Measurements from ENCODE around the gene GKN2.
"Not testable (repeated sequence)": the region's sequence is repeated elsewhere in the genome, so short reads cannot be mapped to it uniquely, and the experiment has no call there.

GKN2 gene

DNA sequence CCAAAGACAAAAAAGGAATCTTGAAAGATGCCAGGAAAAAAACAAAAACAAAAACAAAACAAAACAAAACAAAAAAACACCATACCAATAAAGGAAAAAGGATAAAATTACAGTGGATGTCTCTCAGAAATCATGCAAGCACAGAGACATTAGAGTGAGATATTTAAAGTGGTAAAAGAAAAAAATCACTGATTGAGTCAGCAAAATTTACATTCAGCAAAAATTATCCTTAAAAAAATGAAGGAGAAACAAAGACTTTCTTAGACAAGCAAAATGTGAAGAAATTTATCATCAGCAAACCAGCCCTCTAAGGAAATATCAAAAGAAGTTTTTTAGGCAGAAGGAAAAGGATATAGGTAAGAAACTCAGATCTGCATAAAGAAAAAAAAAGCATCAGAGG is 11.6 kb upstream of the GKN2 start:
- DNase-seq (ENCODE audit: insufficient read length, low spot score): no peak
- FAIRE-seq: no peak

GRCh38 chr2:68961380-68961779 is 8.7 kb upstream of the GKN2 start:
- DNase-seq (ENCODE audit: insufficient read length, low spot score) (no peak), FAIRE-seq (peak; percentile 70)

GRCh38 chr2:68959001-68959400 is 6.3 kb upstream of the GKN2 start:
- no peak for DNase-seq (ENCODE audit: insufficient read length, low spot score)
- no peak for FAIRE-seq

DNA sequence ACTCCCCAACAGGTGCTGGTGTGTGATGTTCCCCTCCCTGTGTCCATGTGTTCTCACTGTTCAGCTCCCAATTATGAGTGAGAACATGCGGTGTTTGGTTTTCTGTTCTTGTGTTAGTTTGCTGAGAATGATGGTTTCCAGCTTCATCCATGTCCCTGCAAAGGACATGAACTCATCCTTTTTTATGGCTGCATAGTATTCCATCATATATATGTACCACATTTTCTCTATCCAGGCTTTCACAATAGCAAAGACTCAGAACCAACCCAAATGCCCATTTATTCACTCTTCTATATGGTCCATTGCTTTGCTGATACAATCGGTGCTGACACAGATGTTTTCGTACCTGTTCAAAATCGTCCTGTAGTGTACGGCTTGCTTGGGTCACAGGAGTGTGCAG is 2.7 kb upstream of the GKN2 start:
- FAIRE-seq; DNase-seq (ENCODE audit: insufficient read length, low spot score): not testable (repeated sequence)

DNA sequence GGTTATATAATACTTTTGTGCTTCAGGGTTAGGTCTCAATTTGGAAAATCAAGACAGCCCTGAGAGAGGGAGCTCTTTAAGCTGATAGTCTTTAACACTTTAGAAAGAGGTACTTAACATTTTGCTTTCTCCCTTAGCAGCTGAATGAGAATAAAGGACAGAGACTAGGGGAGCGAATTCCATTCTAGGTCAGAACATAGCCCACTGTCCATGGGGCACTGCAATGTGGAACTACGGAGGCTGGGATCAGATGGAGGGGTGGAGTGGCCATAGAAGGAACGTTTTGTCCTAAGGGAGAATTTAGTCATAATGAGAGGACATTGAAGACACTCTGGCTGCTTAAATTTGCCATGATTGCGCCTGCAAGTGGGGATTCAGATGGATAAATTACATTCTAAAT is 794 bp downstream of the GKN2 start:
- FAIRE-seq: no peak
- no peak for DNase-seq (ENCODE audit: insufficient read length, low spot score)

GRCh38 chr2:68948710-68949109 is 4.0 kb downstream of the GKN2 start:
- no peak for DNase-seq (ENCODE audit: insufficient read length, low spot score)
- no peak for FAIRE-seq

DNA sequence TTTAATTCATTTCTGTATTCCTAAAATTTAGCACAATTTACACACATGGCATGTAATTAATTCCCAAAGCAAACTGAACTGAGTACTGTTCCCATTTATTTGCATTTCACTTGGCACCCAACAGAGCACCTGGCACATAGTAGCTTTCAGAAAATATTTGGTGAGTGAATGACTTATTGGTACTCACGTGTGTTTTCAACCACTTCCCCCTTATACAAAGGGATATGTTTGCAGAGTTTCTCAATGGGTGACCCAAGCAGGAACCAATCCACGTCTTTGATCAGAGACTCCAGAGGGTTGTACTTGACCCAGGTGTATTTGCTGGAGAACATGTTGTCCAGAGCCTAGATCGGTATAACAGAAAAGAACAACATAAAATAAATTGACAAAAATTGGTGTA is 6.6 kb downstream of the GKN2 start:
- no peak for FAIRE-seq
- DNase-seq (ENCODE audit: insufficient read length, low spot score): no peak

DNA sequence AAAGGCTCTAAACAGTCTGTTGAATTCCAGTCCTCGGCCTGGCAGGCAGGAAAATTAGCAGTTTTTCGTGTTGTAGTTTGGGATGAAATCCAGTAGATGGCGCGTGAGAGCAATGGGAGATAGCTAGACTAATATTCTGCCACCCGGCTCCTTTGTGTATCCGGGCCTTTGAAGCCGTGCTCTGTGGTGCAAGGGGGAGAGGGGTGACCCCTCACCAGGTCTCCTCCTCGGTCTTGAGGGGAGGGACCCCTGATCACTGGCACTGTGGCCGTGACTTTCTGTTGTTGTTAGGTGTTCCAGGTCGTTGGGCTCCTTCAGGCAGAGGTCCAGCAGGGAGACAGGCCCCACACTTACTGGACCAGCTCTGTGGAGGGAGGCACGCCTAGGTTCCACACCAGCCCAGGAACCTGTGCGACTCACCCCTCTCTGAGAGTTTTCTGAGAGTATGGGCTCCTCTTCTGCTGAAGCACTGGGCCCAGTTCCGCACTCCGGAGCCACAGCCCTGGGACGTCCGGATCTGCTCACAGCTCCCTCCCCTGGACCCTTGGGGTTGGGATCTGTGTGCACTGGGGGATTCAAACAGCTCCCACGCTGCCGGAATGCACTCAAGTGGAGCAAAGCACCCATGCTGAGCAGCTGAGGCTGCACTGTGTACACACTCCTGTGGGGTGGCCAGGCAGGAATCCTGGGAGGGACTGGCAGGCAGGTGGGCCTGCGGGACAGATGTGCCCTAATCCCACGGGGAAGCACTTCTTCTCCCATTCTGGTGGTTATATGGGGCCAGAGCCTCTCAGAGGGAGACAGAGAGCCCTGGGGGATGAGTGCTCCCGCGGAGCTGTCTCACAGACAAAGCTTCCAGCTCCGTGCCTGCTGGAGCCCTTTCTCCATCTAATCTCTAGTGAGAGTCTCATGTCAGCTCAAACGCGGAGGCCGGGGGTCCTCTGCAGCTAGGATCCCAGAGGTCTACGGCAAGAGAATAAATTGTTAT is 8.8 kb downstream of the GKN2 start:
- peak; percentile 86 for FAIRE-seq
- peak; percentile 69 for DNase-seq (ENCODE audit: insufficient read length, low spot score)

GRCh38 chr2:68942827-68943226 is 9.9 kb downstream of the GKN2 start:
- FAIRE-seq (no peak), DNase-seq (ENCODE audit: insufficient read length, low spot score) (no peak)

DNA sequence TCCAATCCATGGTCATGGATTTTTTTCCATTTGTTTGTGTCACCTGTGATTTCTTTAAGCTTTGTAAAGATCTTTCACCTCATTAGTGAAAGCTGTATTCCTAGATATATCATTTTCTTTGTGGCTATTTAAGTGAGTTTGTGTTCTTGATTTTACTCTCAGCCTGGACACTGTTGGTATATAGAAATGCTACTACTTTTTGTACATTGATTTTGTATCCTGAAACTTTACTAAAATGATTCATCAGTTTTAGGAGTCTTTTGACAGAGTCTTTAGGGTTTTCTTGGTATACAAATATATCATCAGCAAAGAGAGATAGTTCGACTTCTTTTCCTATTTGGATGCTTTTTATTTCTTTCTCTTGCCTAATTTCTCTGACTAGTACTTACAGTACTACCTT is 12.3 kb downstream of the GKN2 start:
- DNase-seq (ENCODE audit: insufficient read length, low spot score): no peak
- FAIRE-seq: no peak

GRCh38 chr2:68939962-68940361 is 12.7 kb downstream of the GKN2 start:
- FAIRE-seq (no peak), DNase-seq (ENCODE audit: insufficient read length, low spot score) (no peak)

GRCh38 chr2:68938938-68939337 is 13.8 kb downstream of the GKN2 start:
- no peak for DNase-seq (ENCODE audit: insufficient read length, low spot score)
- peak; percentile 4 for FAIRE-seq

GRCh38 chr2:68937346-68938055 is 15.2 kb downstream of the GKN2 start:
- peak; percentile 70 for FAIRE-seq
- DNase-seq (ENCODE audit: insufficient read length, low spot score): no peak

DNA sequence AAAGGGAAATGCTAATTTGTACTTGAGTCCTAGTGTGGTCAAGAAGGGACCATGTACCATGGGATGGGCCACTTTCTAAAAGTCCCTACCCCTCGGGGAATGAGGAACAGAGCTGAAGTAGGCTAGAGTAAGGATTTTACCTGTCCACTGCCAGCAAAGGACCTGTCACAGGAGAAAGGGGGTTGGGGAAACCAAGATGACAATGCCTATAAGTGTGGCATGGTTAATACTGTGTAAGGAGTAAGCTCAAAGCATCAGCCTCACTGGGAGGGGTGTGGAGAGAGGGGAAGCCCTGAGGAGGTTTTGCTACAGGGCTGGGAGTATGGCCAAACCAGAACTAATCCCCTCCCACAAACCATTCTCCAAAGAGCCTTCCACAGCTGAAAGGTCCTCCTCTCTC is 15.8 kb downstream of the GKN2 start:
- no peak for DNase-seq (ENCODE audit: insufficient read length, low spot score)
- FAIRE-seq: no peak

- FAIRE-seq: peak; percentile 33
- peak; percentile 23 for DNase-seq (ENCODE audit: insufficient read length, low spot score)
Observed at GRCh38 chr2:68936427-68936826, 16.3 kb downstream of the GKN2 start.

GRCh38 chr2:68935471-68935870 is 17.2 kb downstream of the GKN2 start:
- FAIRE-seq (peak; percentile 38), DNase-seq (ENCODE audit: insufficient read length, low spot score) (no peak)

GRCh38 chr2:68934021-68934420 is 18.7 kb downstream of the GKN2 start:
- FAIRE-seq (no peak), DNase-seq (ENCODE audit: insufficient read length, low spot score) (no peak)

GRCh38 chr2:68932402-68932801 is 20.3 kb downstream of the GKN2 start:
- DNase-seq (ENCODE audit: insufficient read length, low spot score) (no peak), FAIRE-seq (no peak)

DNA sequence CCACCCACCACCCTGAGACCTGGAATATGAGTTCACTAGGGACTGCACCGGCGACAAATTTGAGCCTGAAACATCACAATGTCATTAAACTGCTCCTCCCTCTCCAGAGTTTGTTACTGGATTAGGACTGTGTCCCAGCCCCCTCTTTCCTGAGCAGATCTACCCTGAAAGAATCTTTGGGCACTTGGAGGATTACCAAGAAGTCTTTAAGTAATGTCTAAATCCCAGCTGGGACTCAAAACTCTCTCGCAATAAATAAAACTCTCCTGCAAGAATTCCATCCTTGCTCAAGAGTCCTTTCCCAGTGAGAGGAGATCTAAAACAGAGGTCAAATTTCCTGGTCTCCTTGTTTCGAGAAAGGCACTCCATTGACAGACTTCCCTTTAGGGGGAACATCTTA is 20.9 kb downstream of the GKN2 start:
- FAIRE-seq (no peak), DNase-seq (ENCODE audit: insufficient read length, low spot score) (no peak)

DNA sequence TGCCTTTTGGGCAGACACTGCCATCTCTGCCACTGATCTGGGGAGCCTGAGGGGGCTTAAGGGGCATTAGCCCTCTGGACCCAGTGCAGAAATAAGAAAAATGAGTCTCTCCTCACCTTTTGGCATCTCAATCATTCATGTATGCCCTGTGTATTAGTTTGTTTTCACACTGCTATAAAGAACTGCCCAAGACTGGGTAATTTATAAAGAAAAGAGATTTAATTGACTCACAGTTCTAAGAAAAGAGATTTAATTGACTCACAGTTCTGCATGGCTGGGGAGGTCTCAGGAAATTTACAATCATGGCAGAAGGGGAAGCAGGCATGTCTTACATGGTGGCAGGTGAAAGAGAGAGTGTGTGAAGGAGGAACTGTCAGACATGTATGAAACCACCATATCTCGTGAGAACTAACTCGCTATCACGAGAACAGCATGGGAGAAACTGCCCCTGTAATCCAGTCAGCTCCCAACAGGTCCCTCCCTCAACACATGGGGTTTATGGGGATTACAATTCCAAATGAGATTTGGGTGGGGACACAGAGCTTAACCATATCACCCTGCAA is 21.5 kb downstream of the GKN2 start:
- FAIRE-seq (no peak), DNase-seq (ENCODE audit: insufficient read length, low spot score) (no peak)

DNA sequence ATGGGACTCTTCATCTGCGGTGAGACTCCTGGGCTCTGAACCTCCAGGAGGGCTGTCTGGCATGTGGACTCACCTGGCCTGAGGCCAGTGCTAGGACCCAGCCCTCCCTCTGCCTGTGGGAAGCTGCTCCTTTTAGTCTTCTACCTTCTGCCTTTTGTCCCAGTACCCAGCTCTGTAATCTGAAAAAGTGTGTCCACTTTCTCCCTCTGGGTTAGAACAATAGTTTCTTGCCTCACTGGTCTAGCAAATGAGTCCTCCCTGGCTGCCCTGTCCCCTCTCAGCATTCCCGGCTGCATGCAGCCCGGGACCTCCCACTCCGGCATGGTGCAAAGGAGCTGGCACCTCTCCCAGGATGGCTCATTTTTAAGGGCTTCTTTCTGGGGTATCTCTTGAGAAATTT is 25.9 kb downstream of the GKN2 start:
- no peak for FAIRE-seq

More for the DNA sequence above, 25.9 kb downstream of the GKN2 start:
- no peak for DNase-seq (ENCODE audit: insufficient read length, low spot score)

Data from HTR-8/SVneo (cell line).